Measurements from ENCODE around the gene DPP8. TPM values are rescaled to one million over a fixed set of nuclear protein-coding genes. Genes with fewer than 3 reads are reported as not detected.
"Not testable (repeated sequence)": the region's sequence is repeated elsewhere in the genome, so short reads cannot be mapped to it uniquely, and the experiment has no call there.

DPP8 gene
- total RNA-seq, 1 donor from 2014 or later: 30.0 TPM

DNA sequence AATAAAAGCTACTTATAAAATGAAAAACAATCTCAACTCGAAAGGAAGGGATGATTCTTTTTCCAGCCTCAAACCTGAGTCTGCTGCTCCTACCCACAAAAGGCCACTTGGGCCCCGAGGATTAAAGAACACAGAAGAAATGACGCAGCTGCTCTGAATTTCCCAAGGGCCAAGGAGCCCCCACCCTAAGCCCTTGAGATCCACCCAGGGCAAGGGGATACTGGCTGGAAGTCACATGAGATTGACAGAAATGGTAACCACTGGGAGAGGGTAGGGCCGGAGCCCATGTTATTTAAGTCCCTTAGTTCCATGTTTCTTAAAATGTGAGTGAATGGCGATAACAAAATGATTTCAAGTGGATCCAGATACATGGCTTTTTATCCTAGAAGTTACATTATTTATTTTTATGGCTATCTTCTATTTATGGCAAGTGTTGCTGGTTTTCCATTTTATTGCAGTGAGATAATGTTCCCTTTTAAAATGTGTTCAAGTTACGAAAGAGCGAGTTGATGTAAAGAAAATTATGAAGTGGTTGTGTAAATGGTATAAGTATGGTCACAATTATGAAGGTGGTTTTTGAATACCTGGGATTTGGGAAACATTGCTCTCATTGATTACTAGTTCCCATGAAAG is 111.6 kb downstream of the DPP8 start:
- no peak for DNase-seq (ENCODE audit: low spot score)

DNA sequence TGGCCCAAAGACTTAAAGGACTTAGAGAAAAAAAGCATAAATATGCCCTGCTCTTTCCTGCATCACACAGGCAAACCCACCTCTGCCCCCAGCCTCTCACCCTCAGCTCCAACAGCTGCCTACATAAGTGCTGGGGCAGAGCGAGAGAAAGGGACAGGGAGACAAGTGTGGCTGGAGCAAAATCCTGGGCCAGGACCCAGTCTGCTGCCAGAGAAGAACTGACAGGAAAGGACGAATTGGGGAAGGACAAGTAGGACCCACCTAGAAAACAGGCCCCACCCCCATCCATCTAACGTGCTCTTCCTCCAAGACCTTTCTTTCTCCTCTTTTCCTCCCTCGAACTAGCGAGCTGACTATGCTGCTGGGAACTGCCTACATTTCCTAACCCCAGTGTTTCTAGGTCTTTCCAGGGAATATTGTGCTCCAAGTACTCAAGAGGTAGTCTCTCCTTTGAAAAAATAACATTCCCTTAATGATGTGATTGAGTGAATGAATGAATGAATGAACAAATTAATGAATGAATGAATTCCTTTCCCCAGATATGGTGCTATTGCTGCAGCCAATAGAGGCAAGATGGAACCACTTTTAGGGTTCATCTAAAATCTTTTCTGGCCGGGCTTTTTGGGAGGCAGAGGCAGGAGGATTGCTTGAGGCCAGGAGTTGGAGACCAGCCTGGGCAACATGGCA is 113.2 kb downstream of the DPP8 start:
- no peak for DNase-seq (ENCODE audit: low spot score)

DNA sequence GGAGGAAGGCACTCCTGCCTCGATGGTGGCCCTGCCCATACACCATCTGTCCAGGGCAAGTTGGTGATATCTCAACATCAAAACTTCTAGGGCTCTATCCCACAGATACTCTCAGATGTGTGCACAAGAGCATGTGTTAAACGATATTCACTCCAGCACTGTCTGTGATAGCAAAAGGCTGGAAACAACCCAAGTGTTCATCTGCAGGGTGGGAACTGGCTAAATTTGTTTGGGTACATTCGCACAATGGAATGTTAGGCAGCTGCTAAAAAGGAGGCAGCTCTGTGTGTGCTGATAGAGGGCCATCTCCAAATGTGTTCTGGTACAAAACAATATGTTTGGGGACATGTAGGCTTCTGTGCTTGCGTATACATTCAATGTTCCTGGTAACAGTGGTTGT is 114.5 kb downstream of the DPP8 start:
- no peak for DNase-seq (ENCODE audit: low spot score)

DNA sequence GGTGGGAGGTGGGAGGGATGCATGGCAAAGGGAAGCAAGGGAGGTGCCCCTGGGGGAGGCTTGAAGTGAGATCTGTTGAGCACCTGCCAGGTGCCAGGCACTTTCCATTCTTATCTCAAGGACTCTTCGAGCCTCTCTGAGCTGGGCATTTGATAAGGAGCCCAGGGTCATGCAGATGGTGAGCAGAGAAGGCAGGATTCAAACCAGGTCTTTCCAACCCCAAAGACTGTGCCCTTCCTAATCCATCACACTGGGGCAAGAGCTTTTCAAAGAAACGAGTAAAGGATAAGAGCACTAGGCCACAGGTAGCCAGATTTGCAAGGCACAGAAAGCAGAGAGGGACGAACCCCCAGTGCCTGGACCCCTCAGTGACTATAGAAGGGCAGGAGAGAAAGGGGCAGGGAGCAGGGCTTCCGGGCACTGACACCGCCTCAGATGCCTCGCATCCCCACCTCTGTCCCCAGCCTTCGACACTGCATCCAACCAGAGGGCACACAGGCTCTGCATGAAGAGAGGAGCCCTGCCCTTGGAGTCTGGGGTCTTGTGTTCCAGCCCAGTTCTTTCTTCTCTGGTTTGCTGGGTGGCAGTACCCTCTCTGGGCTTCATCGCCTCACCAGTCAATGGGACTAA is 115.8 kb downstream of the DPP8 start:
- DNase-seq (ENCODE audit: low spot score): no peak

DNA sequence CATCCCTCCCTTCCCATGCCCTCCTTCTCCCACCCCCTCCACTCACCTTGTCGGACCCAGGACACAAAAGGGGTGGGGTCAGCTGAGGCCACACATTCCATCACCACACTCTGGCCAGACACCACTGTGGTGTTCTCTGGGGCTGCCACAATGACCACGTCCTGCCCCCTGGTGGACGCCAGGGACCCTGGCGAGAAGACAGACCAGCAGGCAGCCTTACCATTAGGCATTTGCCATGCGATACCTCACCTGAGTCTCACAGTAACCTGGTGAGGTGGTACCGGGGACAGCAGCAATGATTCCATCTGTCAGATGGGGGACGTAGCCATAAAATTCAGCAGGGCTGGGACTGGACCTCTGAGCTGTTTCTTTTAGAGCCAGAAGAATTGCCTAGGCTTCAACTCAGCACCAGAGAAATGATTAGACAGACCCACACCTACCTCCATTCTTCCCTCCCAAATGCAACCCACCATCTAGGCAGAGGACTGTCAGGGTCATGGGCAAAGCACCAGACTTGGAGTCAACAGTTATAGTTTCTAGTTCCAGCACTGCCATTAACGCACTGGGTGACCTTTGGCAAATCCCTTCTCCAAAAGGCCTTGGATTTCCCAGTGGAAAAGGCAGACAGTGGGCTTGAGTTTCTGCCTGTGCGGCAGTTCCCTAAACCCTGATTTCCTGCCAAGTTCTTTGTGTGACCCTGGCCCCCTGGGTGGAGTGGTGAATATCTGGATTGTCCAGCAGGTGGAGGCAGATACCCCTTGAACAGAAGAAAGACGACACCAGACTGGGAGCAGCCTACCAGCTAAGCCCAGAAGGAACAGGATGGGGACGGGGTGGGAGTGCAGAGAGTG is 116.5 kb downstream of the DPP8 start:
- DNase-seq (ENCODE audit: low spot score): peak; percentile 51

DNA sequence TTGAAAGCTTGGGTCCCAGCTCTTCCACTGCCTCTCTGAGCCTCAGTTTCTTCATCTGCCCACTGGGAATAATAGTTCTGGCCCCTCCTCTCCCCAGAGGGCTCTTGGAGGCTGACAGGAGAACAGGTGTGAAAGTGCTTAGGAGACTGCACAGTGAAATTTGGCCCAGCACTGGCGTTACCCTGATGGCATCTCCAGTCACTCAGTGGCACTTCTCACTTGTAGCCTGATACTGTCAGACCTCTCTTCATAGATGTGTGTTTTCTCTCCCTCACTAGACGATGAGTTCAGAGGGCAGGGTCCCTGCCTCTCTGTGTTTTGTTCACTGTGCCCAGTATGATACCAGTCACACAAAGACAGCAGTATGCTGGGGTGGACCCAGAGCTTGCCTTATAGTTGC is 117.5 kb downstream of the DPP8 start:
- DNase-seq (ENCODE audit: low spot score): no peak

DNA sequence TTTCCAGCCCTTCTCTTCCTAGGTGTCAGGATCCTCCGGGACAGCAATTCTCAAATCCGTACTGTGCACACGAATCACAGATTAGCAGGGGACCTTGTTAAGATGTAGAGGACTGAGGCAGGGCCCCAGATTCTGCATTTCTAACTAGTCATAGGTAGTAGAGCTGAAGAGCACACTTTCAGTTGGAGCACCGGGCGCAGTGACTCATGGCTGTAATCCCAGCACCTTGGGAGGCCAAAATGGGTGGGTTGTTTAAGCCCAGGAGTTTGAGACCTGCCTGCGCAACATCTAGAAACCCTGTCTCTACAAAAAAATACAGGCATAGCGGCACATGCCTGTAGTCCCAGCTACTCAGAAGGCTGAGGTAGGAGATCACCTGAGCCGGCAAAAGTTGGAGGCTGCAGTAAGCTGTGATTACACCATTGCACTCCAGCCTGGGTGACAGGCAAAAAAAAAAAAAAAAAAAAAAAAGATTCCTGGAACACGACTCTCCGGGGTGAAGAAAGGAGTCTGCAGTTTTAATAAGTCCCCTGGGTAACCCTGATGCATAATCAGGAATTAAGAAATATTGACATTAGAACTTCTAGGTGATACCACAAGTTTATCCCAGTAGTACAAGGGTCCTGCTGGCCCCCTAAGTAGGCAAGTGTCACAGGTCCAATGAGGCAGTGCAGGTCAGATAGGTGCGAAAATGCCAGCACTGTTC is 118.3 kb downstream of the DPP8 start:
- no peak for DNase-seq (ENCODE audit: low spot score)

DNA sequence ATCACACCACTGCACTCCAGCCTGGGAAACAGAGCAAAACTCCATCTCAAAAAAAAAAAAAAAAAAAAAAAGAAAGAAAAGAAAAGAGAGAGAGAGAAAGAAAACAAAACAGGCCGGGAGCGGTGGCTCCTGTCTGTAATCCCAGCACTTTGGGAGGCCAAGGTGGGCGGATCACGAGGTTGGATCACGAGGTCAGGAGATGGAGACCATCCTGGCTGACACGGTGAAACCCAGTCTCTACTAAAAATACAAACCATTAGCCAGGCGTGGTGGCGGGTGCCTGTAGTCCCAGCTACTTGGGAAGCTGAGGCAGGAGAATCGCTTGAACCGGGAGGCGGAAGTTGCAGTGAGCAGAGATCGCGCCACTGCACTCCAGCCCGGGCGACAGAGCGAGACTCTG is 119.0 kb downstream of the DPP8 start:
- not testable (repeated sequence) for DNase-seq (ENCODE audit: low spot score)

DNA sequence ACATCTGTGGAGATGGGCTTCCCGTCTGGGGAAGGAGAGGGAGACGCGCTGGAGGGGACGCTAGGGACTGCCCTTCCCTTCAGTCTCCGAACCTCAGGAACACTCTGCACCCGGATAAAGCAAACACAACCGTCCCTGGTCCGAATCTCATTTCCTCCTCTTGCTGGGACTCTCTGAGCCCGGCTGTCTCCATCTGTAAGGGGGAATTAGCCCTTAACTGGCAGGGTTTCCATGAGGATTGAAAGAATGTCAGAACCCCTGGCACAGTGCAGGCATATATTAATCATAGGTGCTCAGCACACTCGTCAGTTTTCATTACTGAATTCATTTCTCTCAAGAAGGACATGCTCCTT is 120.5 kb downstream of the DPP8 start:
- no peak for DNase-seq (ENCODE audit: low spot score)

DNA sequence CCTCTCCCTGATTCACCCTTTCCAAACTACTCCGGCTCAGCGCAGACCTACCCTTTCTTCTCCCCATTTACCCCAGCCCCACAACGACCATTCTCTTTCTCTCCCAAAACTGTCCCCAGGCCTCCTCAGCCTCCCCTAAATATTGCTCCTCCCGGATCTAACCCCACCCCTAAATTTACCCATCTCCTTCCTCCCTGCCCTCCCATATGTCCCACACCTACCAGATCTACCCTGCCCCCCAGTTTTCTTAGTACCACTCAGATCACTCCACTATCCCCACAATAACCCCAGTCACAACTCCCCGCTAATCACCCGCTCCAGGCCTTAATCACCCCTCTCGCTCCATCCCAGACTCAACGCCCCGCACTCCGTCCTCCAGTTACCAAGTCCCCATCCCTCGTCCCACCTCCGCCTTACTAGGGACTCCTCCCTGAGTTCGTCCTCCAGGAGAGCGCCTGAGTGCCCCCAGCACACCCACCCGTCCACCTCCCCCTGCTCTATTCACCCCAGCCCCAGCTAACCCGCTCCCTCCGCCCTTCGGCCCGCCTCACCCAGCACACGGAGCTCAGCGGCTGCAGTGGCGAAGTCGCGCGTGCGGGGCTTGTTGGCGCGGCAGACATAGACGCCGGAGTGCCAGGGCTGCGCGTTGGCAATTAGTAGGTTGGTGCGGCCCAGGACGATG is 121.1 kb downstream of the DPP8 start:
- no peak for DNase-seq (ENCODE audit: low spot score)

DNA sequence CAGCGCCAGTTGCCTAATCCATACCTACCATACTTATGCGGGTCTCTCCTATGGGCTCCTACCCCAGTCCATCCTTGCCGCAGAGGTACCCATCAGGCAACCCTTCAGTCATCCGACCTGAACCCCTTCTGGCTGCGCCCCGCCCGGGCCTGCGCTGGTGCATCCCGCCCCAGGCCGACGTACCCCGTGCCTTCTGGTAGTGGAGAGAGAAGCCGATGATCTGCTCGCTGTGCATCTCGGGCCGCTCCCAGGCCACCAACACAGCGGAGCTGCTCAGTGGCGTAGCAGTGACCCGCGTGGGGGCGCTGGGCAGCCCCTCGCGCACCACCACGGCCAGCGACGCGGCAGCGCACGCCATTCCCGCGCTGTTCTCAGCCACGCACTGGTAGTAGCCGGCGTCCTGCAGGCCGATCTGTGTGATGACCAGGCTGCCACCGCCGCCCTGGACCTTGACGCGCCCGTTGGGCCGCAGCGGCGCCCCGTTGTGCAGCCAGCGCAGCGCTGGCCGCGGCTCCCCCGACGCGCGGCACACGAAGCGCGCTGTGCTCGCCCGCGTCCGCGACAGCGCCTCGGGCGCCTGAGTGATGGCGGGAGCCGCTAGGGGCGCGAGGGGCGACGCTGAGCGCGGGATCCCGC is 121.8 kb downstream of the DPP8 start:
- DNase-seq (ENCODE audit: low spot score): no peak

DNA sequence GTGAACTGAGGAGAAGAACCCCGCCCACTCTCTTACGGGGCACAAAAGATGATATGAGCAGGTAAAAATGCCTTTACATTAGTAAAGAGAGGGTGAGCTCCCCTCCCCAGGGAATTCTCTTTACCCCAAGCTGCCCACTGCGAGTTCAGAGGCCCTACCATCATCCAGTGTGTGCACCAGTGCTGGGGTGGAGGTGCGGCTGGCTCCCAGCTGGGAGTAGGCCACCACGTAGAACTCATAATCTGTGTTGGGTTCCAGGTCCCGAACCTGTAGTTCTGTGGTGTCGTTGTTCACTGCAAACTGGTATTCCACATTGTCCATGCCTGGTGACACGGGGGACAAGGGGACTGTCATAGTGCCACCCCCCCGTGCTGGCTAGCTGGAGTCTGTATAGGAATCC is 122.6 kb downstream of the DPP8 start:
- no peak for DNase-seq (ENCODE audit: low spot score)

DNA sequence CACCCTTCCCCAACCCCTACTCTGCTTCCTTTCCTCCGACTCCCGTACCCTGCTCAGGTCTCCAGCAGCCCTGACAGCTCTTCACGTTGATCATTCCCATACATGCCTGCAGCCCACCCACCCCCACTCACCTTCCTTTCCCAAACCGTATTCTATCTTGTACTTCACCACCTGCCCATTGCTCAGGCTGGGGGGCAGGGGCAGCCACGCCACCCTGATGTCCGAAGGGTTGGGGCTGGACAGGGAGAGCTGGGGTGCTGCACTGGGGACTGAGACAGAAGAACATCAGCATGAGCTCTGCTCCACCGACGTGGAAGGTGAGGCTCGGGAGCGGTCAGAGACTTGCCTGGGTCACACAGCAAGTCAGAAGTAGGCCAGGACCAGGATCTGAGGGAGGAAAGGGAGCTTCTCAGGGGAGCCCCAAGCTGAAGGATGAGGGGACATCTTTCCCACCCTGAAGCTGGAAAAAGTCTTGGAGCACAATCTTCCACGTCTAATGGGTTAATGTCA is 123.2 kb downstream of the DPP8 start:
- no peak for DNase-seq (ENCODE audit: low spot score)

DNA sequence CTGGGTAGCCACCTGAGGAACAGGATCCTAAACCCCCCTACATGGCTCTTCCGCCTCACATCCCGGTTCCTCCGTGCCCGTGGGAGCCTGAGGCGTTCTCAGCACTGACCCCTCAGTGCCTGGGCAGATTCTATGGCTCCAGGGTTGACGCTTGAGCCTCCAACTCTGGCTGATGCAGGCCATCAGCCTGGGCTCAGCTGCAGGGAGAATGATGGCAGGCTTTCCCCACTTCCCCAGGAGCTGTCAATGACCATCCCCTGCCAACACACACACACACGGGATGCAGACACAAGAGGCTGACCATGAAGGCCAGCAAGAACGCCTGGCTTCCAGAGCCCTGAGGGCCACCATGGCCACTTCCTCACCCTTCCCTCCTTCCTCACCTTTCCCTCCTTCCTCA is 123.9 kb downstream of the DPP8 start:
- DNase-seq (ENCODE audit: low spot score): no peak

DNA sequence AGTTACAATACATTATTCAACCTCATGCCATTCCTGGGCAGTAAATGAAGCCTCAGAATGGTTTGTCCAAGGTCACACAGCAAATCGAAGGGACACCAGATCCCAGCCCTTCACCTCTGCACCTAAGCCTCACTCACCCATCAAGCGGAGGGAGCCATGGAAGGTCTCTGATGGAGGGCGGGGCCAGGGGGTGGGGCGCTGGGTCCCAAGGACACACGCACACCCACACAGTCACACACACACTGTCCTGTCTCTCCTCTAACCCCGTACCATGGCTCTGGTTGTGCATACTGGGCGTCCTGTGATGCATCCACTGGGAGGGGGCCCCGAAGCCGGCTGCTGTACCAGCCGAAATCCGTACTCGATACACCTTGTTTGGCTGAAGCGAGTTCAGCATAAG is 124.4 kb downstream of the DPP8 start:
- DNase-seq (ENCODE audit: low spot score): no peak

Other genes with a start within 250 kb of the DPP8 start
- gene PARP16, start 230.8 kb downstream of the DPP8 start, total RNA-seq: 12.4 TPM
- gene RNU5A-1, start 221.6 kb downstream of the DPP8 start, total RNA-seq: not detected
- gene RNU5B-1, start 213.0 kb downstream of the DPP8 start, total RNA-seq: 18.4 TPM
- 0.69 TPM for gene IGDCC3, start 139.7 kb downstream of the DPP8 start, total RNA-seq
- gene IGDCC4, start 94.7 kb downstream of the DPP8 start, total RNA-seq: 4.1 TPM
- 80.5 TPM for gene HACD3, start 12.8 kb upstream of the DPP8 start, total RNA-seq
- gene INTS14, start 93.4 kb upstream of the DPP8 start, total RNA-seq: 35.7 TPM
- gene SLC24A1, start 104.2 kb upstream of the DPP8 start, total RNA-seq: 8.7 TPM

Measured in mucosa of gallbladder (tissue), 1 donor.